B cell (primary cell): Measurements from ENCODE around the gene PTPRM.

Source experiments
- CTCF ChIP-seq: fragments of 200-600 bp; IDR thresholded peaks from one replicate; pipeline ENCODE4 v1.8.0; 2022; ENCODE audit warnings: antibody characterized with exemption, mild to moderate bottlenecking
- EZH2 ChIP-seq: IDR thresholded peaks from 2 replicates; pipeline ENCODE4 v1.6.1; 2012; ENCODE audit warnings: borderline replicate concordance, low read depth, mild to moderate bottlenecking, moderate library complexity, low read length; ENCODE audit not compliant: insufficient read depth, poor library complexity, severe bottlenecking

DNA sequence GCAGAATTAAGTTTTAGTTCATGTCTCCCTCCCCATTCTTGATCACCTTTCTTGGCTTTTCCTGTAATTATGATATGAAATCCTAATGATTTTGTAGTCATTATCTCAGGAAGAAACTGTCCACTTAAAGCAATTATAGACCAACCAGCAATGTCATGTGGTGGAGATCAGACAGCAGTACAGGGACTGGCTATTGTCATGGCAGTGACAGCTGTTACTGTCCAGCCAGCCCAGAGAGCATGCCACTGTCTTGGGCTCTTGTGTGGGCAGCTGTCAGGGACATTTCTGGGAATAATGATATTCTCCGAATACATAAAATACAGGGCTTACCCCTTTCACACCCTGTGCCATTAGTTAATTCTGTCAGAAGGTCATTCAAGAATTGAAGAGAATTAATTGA lies 686.8 kb downstream of the PTPRM start:
- no peak for TF ChIP-seq CTCF
- TF ChIP-seq EZH2: no peak
